HG03354 (cell line): ENCODE results near the gene NFIX.

Experiments used
- ATAC-seq: cut with Tn5 transposase; IDR thresholded peaks from one replicate; pipeline ENCODE4 v1.9.1; 2021; ENCODE audit warnings: mild to moderate bottlenecking; ENCODE audit not compliant: unreplicated experiment, poor library complexity, severe bottlenecking

The NFIX gene

GRCh38 chr19:13031917-13032623 lies 36.8 kb downstream of the NFIX start:
- no peak for ATAC-seq

- no peak for ATAC-seq
These were observed 37.6 kb downstream of the NFIX start for GRCh38 chr19:13032837-13033236.

GRCh38 chr19:13033244-13033643 lies 38.0 kb downstream of the NFIX start:
- no peak for ATAC-seq

- no peak for ATAC-seq
These were observed 38.7 kb downstream of the NFIX start for GRCh38 chr19:13033819-13034611.

GRCh38 chr19:13034636-13035035 lies 39.4 kb downstream of the NFIX start:
- ATAC-seq = no peak

GRCh38 chr19:13035820-13036365 lies 40.6 kb downstream of the NFIX start:
- ATAC-seq = no peak

- ATAC-seq = no peak
These were observed 41.2 kb downstream of the NFIX start for GRCh38 chr19:13036366-13036976.

- no peak for ATAC-seq
These were observed 41.9 kb downstream of the NFIX start for GRCh38 chr19:13037161-13037560.

- ATAC-seq = no peak
These were observed 42.5 kb downstream of the NFIX start for GRCh38 chr19:13037731-13038130.

- ATAC-seq = no peak
These were observed 43.3 kb downstream of the NFIX start for GRCh38 chr19:13038306-13039210.

GRCh38 chr19:13039211-13039789 lies 44.0 kb downstream of the NFIX start:
- no peak for ATAC-seq

- no peak for ATAC-seq
These were observed 45.1 kb downstream of the NFIX start for GRCh38 chr19:13040232-13040947.

GRCh38 chr19:13040948-13041292 lies 45.6 kb downstream of the NFIX start:
- ATAC-seq = no peak

GRCh38 chr19:13042443-13043130 lies 47.3 kb downstream of the NFIX start:
- no peak for ATAC-seq

GRCh38 chr19:13043285-13043684 lies 48.0 kb downstream of the NFIX start:
- no peak for ATAC-seq

- ATAC-seq = no peak
These were observed 49.1 kb downstream of the NFIX start for GRCh38 chr19:13044231-13044836.

- ATAC-seq = no peak
These were observed 50.5 kb downstream of the NFIX start for GRCh38 chr19:13045812-13046211.

GRCh38 chr19:13047374-13047773 lies 52.1 kb downstream of the NFIX start:
- no peak for ATAC-seq
